DMS 273 (cell line): ENCODE data around the gene TPI1.
"Not testable (repeated sequence)": the region's sequence is repeated elsewhere in the genome, so short reads cannot be mapped to it uniquely, and the experiment has no call there.

ENCODE experiments used
- DNase-seq: peaks from one replicate; lab custom pipeline; 2025; ENCODE audit not compliant: unreplicated experiment; lab: John Stamatoyannopoulos, UW

TPI1 gene

GRCh38 chr12:6846316-6846869 is 20.9 kb upstream of the TPI1 start:
- DNase-seq = no peak

- DNase-seq = no peak
These were observed 19.7 kb upstream of the TPI1 start for GRCh38 chr12:6847676-6848075.

- DNase-seq = no peak
These were observed 17.9 kb upstream of the TPI1 start for GRCh38 chr12:6849427-6849826.

GRCh38 chr12:6849976-6850560 is 17.3 kb upstream of the TPI1 start:
- DNase-seq = no peak

GRCh38 chr12:6850796-6851152 is 16.6 kb upstream of the TPI1 start:
- no peak for DNase-seq

GRCh38 chr12:6851153-6851920 is 16.0 kb upstream of the TPI1 start, which contains the start of gene CDCA3:
TSS of gene CDCA3 (minus strand) at chr12:6851286. CDS start at chr12:6850952, 334 bp downstream.
- DNase-seq = peak; percentile 98

- peak; percentile 99 for DNase-seq
These were observed 15.2 kb upstream of the TPI1 start, which contains the start of gene USP5 for GRCh38 chr12:6851921-6852650. TSS of gene USP5 (plus strand) at chr12:6852150. CDS start at chr12:6852180, 30 bp downstream.

- peak; percentile 86 for DNase-seq
These were observed 14.5 kb upstream of the TPI1 start for GRCh38 chr12:6852651-6853354.

GRCh38 chr12:6853626-6854025 is 13.7 kb upstream of the TPI1 start:
- no peak for DNase-seq

- DNase-seq = no peak
These were observed 13.3 kb upstream of the TPI1 start for GRCh38 chr12:6854036-6854435.

- DNase-seq = no peak
These were observed 12.0 kb upstream of the TPI1 start for GRCh38 chr12:6855322-6855721.

- DNase-seq = no peak
These were observed 8.5 kb upstream of the TPI1 start for GRCh38 chr12:6858799-6859198.

- no peak for DNase-seq
These were observed 7.2 kb upstream of the TPI1 start for GRCh38 chr12:6860116-6860515.

- DNase-seq = no peak
These were observed 6.4 kb upstream of the TPI1 start for GRCh38 chr12:6860942-6861341.

GRCh38 chr12:6861391-6861790 is 5.9 kb upstream of the TPI1 start:
- DNase-seq = no peak

- no peak for DNase-seq
These were observed 4.3 kb upstream of the TPI1 start for GRCh38 chr12:6863033-6863432.

GRCh38 chr12:6863586-6864321 is 3.6 kb upstream of the TPI1 start:
- DNase-seq = no peak

- DNase-seq = not testable (repeated sequence)
These were observed 2.0 kb upstream of the TPI1 start for GRCh38 chr12:6865307-6865706.

- no peak for DNase-seq
These were observed 990 bp upstream of the TPI1 start for GRCh38 chr12:6866163-6866919.
